HL-60 (cell line): ENCODE data around the gene PRRG2.

Experiments used
- GABPA ChIP-seq: IDR thresholded peaks from 2 replicates; pipeline ENCODE4 v1.6.1; 2012; ENCODE audit warnings: low read depth
- POLR2AphosphoS5 ChIP-seq: IDR thresholded peaks from 2 replicates; pipeline ENCODE4 v1.6.1; 2012; ENCODE audit warnings: low read depth
- SPI1 ChIP-seq: IDR thresholded peaks from 2 replicates; pipeline ENCODE4 v1.6.1; 2012; ENCODE audit warnings: low read depth, mild to moderate bottlenecking, borderline replicate concordance
- TF ChIP-seq, protein P1 (sequence below): IDR thresholded peaks from one replicate; pipeline ENCODE4 v1.5.1; 2011; ENCODE audit warnings: low read length, control low read depth, inconsistent platforms; ENCODE audit not compliant: insufficient read depth
- TF ChIP-seq, protein P2 (sequence below): IDR thresholded peaks from 2 replicates; pipeline ENCODE4 v1.6.1; 2012; ENCODE audit warnings: low read depth; ENCODE audit not compliant: insufficient replicate concordance

DNA sequence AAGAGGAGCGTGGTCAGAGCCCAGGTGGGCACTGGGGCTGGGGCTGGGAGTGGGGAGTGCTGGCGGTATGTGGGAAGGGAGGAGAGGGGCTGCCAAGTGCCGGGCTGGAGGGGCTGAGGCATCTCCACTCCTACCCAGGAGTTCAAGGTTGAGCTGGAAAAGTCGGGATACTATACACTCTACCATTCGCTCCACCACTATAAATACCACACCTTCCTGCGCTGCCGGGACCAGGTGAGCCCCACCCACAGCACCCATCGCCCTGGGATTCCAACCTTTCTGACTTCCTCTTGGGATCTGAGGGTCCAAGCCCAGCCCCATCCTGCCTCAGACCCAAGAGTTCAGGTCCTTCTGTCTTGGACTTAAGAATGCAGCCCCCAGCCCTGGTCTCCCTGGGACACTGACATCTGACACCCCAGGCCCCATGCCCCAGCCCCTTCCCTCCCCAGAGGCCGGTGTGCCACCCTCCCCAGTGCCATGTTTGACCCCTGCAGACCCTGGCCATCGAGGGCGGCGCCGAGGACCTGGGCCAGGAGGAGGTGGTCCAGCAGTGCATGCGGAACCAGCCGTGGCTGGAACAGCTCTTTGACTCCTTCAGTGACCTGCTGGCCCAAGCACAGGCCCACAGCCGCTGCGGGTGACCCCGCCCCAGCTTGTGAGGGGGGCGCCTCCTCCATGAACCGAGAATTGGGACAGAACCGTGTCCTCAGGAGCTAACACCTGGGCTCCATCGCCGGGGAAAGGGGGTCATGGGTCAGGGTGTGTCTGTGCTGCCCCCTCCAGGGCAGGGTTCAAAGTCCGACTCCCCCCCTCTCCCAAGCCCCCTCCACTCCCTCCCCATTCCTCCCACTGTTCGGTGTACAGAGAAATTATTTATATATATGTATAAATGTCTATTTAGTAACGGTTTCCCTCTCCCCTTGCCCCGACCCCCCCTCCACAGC is 44.1 kb downstream of the PRRG2 start:
- TF ChIP-seq, protein P1, sequence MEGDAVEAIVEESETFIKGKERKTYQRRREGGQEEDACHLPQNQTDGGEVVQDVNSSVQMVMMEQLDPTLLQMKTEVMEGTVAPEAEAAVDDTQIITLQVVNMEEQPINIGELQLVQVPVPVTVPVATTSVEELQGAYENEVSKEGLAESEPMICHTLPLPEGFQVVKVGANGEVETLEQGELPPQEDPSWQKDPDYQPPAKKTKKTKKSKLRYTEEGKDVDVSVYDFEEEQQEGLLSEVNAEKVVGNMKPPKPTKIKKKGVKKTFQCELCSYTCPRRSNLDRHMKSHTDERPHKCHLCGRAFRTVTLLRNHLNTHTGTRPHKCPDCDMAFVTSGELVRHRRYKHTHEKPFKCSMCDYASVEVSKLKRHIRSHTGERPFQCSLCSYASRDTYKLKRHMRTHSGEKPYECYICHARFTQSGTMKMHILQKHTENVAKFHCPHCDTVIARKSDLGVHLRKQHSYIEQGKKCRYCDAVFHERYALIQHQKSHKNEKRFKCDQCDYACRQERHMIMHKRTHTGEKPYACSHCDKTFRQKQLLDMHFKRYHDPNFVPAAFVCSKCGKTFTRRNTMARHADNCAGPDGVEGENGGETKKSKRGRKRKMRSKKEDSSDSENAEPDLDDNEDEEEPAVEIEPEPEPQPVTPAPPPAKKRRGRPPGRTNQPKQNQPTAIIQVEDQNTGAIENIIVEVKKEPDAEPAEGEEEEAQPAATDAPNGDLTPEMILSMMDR, result no peak
- TF ChIP-seq, protein P2, sequence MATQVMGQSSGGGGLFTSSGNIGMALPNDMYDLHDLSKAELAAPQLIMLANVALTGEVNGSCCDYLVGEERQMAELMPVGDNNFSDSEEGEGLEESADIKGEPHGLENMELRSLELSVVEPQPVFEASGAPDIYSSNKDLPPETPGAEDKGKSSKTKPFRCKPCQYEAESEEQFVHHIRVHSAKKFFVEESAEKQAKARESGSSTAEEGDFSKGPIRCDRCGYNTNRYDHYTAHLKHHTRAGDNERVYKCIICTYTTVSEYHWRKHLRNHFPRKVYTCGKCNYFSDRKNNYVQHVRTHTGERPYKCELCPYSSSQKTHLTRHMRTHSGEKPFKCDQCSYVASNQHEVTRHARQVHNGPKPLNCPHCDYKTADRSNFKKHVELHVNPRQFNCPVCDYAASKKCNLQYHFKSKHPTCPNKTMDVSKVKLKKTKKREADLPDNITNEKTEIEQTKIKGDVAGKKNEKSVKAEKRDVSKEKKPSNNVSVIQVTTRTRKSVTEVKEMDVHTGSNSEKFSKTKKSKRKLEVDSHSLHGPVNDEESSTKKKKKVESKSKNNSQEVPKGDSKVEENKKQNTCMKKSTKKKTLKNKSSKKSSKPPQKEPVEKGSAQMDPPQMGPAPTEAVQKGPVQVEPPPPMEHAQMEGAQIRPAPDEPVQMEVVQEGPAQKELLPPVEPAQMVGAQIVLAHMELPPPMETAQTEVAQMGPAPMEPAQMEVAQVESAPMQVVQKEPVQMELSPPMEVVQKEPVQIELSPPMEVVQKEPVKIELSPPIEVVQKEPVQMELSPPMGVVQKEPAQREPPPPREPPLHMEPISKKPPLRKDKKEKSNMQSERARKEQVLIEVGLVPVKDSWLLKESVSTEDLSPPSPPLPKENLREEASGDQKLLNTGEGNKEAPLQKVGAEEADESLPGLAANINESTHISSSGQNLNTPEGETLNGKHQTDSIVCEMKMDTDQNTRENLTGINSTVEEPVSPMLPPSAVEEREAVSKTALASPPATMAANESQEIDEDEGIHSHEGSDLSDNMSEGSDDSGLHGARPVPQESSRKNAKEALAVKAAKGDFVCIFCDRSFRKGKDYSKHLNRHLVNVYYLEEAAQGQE, result no peak
- no peak for TF ChIP-seq POLR2AphosphoS5
- no peak for TF ChIP-seq GABPA
- no peak for TF ChIP-seq SPI1
